Left ventricle myocardium inferior (tissue), 1 donor: ENCODE results near the gene PYGM. TPM values are rescaled to one million over a fixed set of nuclear protein-coding genes. Genes with fewer than 3 reads are reported as not detected.

Source experiments
- DNase-seq: peaks from one replicate; pipeline ENCODE4 v3.0.0-alpha.2; 2020
- H3K27ac ChIP-seq: fragments of 200-600 bp; replicated peaks from 2 replicates; pipeline ENCODE4 v1.8.0; 2021
- H3K27me3 ChIP-seq: fragments of 200-600 bp; 2 replicates; pipeline ENCODE4 v1.8.0; 2021; ENCODE audit warnings: low read depth
- H3K36me3 ChIP-seq: fragments of 200-600 bp; 2 replicates; pipeline ENCODE4 v1.8.0; 2021
- H3K4me1 ChIP-seq: fragments of 200-600 bp; 2 replicates; pipeline ENCODE4 v1.8.0; 2021
- H3K4me3 ChIP-seq: fragments of 200-600 bp; 2 replicates; pipeline ENCODE4 v1.8.0; 2021; ENCODE audit warnings: mild to moderate bottlenecking, moderate library complexity
- H3K9me3 ChIP-seq: fragments of 200-600 bp; replicated peaks from 2 replicates; pipeline ENCODE4 v1.8.0; 2021
- intact Hi-C: fragments of 100-400 bp; cut with micrococcal nuclease; formaldehyde crosslinking; loops from one replicate; pipeline ENCODE4 v1.11.0; 2022
- total RNA-seq: library from RNA; stranded (reverse); fragmentation: NEBNext Ultra II Directional; extraction: Animal tissue kit (Norgen Biotek cat#: 25700); gene quantifications from one replicate; pipeline ENCODE4 v1.2.1, GENCODE V29; 2021
- TF ChIP-seq, protein P1 (sequence below): fragments of 200-600 bp; IDR thresholded peaks from 2 replicates; pipeline ENCODE4 v1.8.0; 2021; ENCODE audit warnings: antibody characterized with exemption, mild to moderate bottlenecking, borderline replicate concordance
- donor health status: DM: no; HTN: yes; CAD: no; lungs with severe emphysema.

Gene PYGM
- total RNA-seq, 1 donor from 2014 or later: 89.5 TPM

DNA sequence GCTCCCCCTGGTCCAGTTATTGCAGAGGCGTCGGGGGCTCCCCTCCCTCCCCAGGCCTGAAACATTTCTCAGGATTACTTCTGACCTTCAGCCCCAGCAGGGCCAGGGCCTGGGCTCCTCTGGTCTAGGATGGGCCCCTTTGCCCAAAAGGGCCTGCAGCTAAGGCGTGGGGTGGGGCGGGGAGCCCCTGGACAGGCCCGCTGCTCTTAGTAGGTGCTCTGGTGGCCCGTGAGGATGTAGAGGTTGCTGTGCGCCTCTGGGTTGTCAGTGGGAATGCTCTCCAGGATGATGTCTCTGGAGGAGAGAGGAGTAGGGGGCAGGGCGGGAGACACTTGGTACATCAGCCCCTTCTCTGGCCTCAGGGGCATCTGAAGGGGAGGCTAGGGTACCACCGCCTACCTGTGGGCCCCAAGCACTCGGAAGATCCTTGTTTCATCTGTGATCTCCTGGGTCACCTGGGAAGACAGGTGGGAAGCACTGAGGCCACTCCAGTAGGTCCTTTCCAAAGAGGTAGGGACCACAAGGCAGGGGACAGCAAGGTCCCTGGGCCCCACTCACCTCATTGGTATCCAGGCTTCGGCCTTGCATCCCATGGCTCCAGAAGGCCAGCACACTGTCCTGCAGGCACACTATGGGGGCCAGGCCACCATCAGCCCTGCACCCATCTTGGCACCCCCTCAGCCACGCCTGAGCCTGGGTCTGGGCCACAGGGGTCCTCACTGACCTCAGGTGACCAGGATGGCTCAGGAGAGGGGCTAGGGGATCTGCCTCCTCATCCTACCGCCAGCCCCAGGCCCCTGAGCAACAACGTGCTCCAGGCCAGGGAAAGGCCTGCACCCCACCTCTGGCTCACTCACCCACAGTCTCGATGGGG, 29.8 kb upstream of the PYGM start:
- Histone ChIP-seq H3K27me3 (no peaks in the 10 kb centered on the region), H3K4me3 (no peak overlapping the region), H3K27ac (no peak overlapping the region), H3K36me3 (peaks cover 29% of the 10 kb centered on the region), H3K9me3 (no peaks in the 10 kb centered on the region), H3K4me1 (peaks cover 16% of the 10 kb centered on the region)
- TF ChIP-seq, protein P1, sequence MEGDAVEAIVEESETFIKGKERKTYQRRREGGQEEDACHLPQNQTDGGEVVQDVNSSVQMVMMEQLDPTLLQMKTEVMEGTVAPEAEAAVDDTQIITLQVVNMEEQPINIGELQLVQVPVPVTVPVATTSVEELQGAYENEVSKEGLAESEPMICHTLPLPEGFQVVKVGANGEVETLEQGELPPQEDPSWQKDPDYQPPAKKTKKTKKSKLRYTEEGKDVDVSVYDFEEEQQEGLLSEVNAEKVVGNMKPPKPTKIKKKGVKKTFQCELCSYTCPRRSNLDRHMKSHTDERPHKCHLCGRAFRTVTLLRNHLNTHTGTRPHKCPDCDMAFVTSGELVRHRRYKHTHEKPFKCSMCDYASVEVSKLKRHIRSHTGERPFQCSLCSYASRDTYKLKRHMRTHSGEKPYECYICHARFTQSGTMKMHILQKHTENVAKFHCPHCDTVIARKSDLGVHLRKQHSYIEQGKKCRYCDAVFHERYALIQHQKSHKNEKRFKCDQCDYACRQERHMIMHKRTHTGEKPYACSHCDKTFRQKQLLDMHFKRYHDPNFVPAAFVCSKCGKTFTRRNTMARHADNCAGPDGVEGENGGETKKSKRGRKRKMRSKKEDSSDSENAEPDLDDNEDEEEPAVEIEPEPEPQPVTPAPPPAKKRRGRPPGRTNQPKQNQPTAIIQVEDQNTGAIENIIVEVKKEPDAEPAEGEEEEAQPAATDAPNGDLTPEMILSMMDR: no peak
- intact Hi-C loops: no loop called here
- no peak for DNase-seq

DNA sequence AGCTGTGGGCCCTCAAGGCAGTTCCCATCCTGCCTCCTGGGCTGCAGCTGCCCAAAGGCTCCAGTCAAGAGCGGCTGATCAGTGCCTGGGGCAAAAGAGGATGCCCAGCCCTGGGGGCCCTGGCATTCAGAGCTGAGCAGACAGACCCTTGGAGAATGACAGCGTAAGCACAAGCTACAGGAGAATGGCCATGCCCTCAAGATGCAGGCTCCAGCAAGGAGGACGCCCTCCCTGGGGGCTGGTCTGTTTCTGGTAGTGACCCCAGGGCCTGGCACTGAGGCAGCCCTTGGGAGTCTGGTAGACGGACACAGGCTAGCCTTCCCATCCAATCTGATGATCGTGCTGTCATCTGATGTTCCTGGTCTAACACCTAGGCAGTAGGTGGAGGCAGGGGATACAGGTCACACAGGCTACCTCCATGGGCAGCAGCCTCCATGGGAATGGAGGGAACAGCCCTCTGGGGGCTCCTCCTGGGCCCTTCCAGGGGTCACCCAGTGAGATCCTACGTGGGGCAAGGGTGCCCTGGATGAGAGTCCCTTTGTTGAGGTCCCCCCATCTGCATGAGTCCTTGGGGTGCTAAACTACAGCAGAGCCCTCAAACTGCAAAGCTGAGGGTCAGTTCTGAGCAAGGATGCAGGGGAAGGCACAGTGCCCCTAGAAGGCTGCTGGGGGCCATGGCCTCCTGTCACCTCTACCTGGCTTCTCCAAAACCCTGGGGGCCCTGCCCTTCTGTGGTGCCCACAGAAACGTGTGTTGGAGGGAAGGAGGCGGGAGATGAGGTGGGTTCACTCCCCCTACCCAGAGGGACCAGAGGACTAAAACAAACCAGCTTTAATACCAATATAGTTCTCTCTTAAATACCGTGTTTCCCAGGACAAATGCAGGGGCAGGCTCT, 28.8 kb upstream of the PYGM start:
- H3K4me1 ChIP-seq: peaks cover 6% of the 10 kb centered on the region
- H3K27ac ChIP-seq: no peak overlapping the region
- TF ChIP-seq, protein P1: no peak
- no peaks in the 10 kb centered on the region for H3K9me3 ChIP-seq
- H3K27me3 ChIP-seq: no peaks in the 10 kb centered on the region
- H3K4me3 ChIP-seq: no peak overlapping the region
- intact Hi-C loops: no loop called here
- peaks cover 29% of the 10 kb centered on the region for H3K36me3 ChIP-seq
- DNase-seq: no peak

DNA sequence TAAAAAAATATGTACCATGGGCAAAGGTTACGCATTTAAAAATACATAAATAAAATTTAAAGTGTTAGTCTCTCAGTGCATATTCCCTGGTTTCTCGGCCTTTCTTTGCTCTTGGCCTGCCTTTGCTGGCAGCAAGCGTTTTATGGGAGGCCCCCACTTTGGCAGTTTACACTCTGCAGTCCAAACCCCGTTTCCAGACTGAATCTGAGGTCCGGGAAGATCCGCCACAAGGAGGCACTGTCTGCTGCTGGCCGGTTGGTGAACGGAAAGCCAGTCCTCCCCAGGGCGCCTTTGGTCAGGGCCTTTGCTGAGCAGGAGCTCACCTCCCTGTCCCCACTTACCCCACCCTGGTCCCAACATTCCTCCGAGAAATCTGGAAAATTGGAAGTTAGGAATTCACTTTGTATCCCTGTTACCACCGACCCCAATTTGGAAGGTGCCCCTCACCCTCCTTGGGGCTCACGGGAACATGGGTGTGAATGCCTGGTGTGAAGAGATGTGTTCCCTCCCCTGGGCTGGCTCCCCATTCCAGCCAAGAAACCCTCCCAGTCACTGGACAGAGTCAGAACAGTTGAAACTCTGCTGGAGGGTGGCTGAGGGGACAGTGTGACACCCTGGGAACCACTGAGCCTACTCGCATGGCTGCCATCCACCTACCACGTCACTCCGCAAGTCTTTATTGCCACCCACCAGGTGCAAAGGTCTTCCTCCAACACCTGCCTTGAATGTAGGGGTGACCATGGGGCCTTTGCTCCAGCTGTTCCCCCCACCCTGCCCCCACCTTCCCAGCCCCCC, 27.9 kb upstream of the PYGM start:
- no peaks in the 10 kb centered on the region for H3K9me3 ChIP-seq
- no peak overlapping the region for H3K4me3 ChIP-seq
- peaks cover 29% of the 10 kb centered on the region for H3K36me3 ChIP-seq
- H3K27me3 ChIP-seq: no peaks in the 10 kb centered on the region
- intact Hi-C loops: no loop called here
- TF ChIP-seq, protein P1: peak; percentile 77
- no peaks in the 10 kb centered on the region for H3K4me1 ChIP-seq
- no peak overlapping the region for H3K27ac ChIP-seq
- DNase-seq: no peak

- Histone ChIP-seq H3K9me3 (no peaks in the 10 kb centered on the region), H3K36me3 (peaks cover 22% of the 10 kb centered on the region), H3K27me3 (no peaks in the 10 kb centered on the region), H3K27ac (no peak overlapping the region), H3K4me3 (no peak overlapping the region), H3K4me1 (no peaks in the 10 kb centered on the region)
- intact Hi-C loops: no loop called here
- TF ChIP-seq, protein P1: no peak
- no peak for DNase-seq
These were observed 26.5 kb upstream of the PYGM start for GRCh38 chr11:64786308-64786707.
